Endodermal cell (in vitro differentiated cells): Measurements from ENCODE around the gene MAPK8IP3. TPM values are rescaled to one million over a fixed set of nuclear protein-coding genes. Genes with fewer than 3 reads are reported as not detected.

ENCODE experiments used
- DNase-seq: peaks from one replicate; pipeline ENCODE4 v3.0.0-alpha.2; 2017
- H3K27ac ChIP-seq: 2 replicates; pipeline ENCODE4 v1.5.1; 2013; ENCODE audit warnings: mild to moderate bottlenecking, low read depth, low read length, moderate library complexity
- H3K27me3 ChIP-seq: 2 replicates; pipeline ENCODE4 v1.6.1; 2013; ENCODE audit warnings: mild to moderate bottlenecking, low read length, moderate library complexity; ENCODE audit not compliant: insufficient read depth, control insufficient read depth, poor library complexity, severe bottlenecking
- H3K36me3 ChIP-seq: 2 replicates; pipeline ENCODE4 v1.7.0; 2013; ENCODE audit warnings: mild to moderate bottlenecking, low read length, moderate library complexity; ENCODE audit not compliant: control insufficient read depth, insufficient read depth
- H3K4me1 ChIP-seq: one replicate; pipeline ENCODE4 v1.7.0; 2013; ENCODE audit warnings: low read length; ENCODE audit not compliant: control insufficient read depth, insufficient read depth
- H3K4me3 ChIP-seq: 2 replicates; pipeline ENCODE4 v1.5.1; 2013; ENCODE audit warnings: mild to moderate bottlenecking, low read length, moderate library complexity
- H3K9ac ChIP-seq: 2 replicates; pipeline ENCODE4 v1.6.1; 2013; ENCODE audit warnings: mild to moderate bottlenecking, low read length, moderate library complexity; ENCODE audit not compliant: poor library complexity, severe bottlenecking; ENCODE audit errors: extremely low read depth
- H3K9me3 ChIP-seq: 2 replicates; pipeline ENCODE4 v1.6.1; 2013; ENCODE audit warnings: mild to moderate bottlenecking, low read length, moderate library complexity; ENCODE audit not compliant: control insufficient read depth
- H3K27ac Mint-ChIP-seq: 2 replicates; pipeline ENCODE4 v1.8.0; 2020; ENCODE audit warnings: mixed read lengths
- H3K27me3 Mint-ChIP-seq: 2 replicates; pipeline ENCODE4 v1.8.0; 2021; ENCODE audit warnings: mild to moderate bottlenecking, mixed read lengths; ENCODE audit not compliant: insufficient read depth
- H3K36me3 Mint-ChIP-seq: 2 replicates; pipeline ENCODE4 v1.8.0; 2020; ENCODE audit warnings: low read depth, mixed read lengths
- H3K4me1 Mint-ChIP-seq: 2 replicates; pipeline ENCODE4 v1.8.0; 2020; ENCODE audit warnings: mixed read lengths
- H3K4me3 Mint-ChIP-seq: 2 replicates; pipeline ENCODE4 v1.8.0; 2020; ENCODE audit warnings: mild to moderate bottlenecking, moderate library complexity, mixed read lengths
- H3K9me3 Mint-ChIP-seq: 2 replicates; pipeline ENCODE4 v1.8.0; 2020; ENCODE audit warnings: mild to moderate bottlenecking, mixed read lengths
- CTCF ChIP-seq: fragments of 200-600 bp; sonication (generic); conservative IDR thresholded peaks from 2 replicates; pipeline ENCODE4 v1.5.0; 2021; ENCODE audit warnings: antibody characterized with exemption, mild to moderate bottlenecking
- WGBS, 2 experiments: methylation state at CpG; one replicate each; pipeline versions ENCODE4 v1.1.5 to v1.1.7; 2013; ENCODE audit warnings: missing lambda C conversion rate in 2 of 2, mixed read lengths in 1 of 2; ENCODE audit not compliant: insufficient coverage in 1 of 2, insufficient read length in 1 of 2; 5-methylcytosine and 5-hydroxymethylcytosine counted together
- total RNA-seq, 2 donors: library from RNA; stranded (reverse); fragmentation: NEBNext Ultra II Directional in 1 of 2; extraction: Animal tissue kit (Norgen Biotek cat#: 25700) in 1 of 2; gene quantifications; 2 replicates in 1 of 2; 3 replicates in 1 of 2; pipeline ENCODE4 v1.2.1, GENCODE V29; 2021

MAPK8IP3 gene
- total RNA-seq, 2 donors from 2014 or later: 76.0 to 84.0 TPM

DNA sequence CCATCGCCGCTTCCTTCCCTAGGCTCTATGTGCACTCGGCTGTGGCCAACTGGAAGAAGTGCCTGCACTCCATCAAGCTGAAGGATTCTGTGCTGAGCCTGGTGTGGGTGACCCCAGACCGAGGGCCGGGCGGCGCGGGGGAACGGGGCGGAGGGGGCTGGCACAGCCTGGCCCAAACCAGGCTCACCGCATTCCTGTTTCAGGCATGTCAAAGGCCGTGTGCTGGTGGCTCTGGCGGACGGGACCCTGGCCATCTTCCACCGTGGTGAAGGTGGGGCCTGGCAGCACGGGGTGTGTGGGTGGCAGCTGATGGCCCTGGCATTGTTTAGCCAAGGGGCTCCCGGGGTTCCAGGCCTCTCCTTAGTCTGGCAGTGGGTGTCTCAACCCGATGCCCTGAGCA is 60.7 kb downstream of the MAPK8IP3 start:
- H3K27ac Mint-ChIP-seq: no peak overlapping the region
- Histone ChIP-seq H3K9ac (no peak overlapping the region), H3K27ac (no peak overlapping the region), H3K36me3 (peaks cover 23% of the 10 kb centered on the region), H3K4me3 (no peak overlapping the region), H3K27me3 (no peaks in the 10 kb centered on the region), H3K4me1 (no peaks in the 10 kb centered on the region), H3K9me3 (no peaks in the 10 kb centered on the region)
- no peak for TF ChIP-seq CTCF
- DNase-seq: no peak
- no peaks in the 10 kb centered on the region for H3K27me3 Mint-ChIP-seq
- no peaks in the 10 kb centered on the region for H3K4me1 Mint-ChIP-seq
- 94 to 95% methylated on average over 10 to 18 of the region's 18 CpGs for WGBS, 2 experiments
- H3K9me3 Mint-ChIP-seq: no peaks in the 10 kb centered on the region
- no peak overlapping the region for H3K4me3 Mint-ChIP-seq
- H3K36me3 Mint-ChIP-seq: peaks cover 16% of the 10 kb centered on the region

- Mint-ChIP-seq H3K9me3 (no peaks in the 10 kb centered on the region), H3K4me1 (peaks cover 3% of the 10 kb centered on the region), H3K27ac (no peak overlapping the region), H3K4me3 (no peak overlapping the region), H3K36me3 (peaks cover 17% of the 10 kb centered on the region), H3K27me3 (no peaks in the 10 kb centered on the region)
- no peak for DNase-seq
- no peaks in the 10 kb centered on the region for H3K4me1 ChIP-seq
- H3K27ac ChIP-seq: no peak overlapping the region
- 96 to 98% methylated on average over 34 to 42 of the region's 42 CpGs for WGBS, 2 experiments
- H3K9me3 ChIP-seq: no peaks in the 10 kb centered on the region
- no peak overlapping the region for H3K9ac ChIP-seq
- no peaks in the 10 kb centered on the region for H3K27me3 ChIP-seq
- no peak overlapping the region for H3K4me3 ChIP-seq
- no peak for TF ChIP-seq CTCF
- peaks cover 23% of the 10 kb centered on the region for H3K36me3 ChIP-seq
Observed at GRCh38 chr16:1767116-1767994, 61.4 kb downstream of the MAPK8IP3 start.

DNA sequence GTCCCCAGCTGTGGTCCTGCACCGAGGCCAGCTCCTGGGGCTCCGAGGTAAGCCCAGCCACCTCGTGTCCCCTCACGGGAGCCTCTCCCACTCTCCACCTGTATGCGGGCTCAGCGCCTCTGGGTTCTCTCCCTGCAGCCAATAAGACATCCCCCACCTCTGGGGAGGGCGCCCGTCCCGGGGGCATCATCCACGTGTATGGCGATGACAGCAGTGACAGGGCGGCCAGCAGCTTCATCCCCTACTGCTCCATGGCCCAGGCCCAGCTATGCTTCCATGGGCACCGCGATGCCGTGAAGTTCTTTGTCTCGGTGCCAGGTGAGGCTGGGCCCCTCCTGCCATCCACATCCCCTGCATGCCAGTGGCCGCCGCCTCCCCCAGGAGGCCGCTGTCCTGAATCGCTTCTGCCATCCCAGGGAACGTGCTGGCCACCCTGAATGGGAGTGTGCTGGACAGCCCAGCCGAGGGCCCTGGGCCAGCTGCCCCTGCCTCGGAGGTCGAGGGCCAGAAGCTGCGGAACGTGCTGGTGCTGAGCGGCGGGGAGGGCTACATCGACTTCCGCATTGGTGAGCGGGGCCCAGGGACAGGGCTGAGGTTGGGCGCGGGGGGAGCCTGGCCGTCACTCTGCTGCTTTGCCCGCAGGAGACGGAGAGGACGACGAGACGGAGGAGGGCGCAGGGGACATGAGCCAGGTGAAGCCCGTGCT is 62.2 kb downstream of the MAPK8IP3 start:
- no peaks in the 10 kb centered on the region for H3K27me3 ChIP-seq
- Mint-ChIP-seq H3K27me3 (no peaks in the 10 kb centered on the region), H3K4me3 (no peak overlapping the region), H3K4me1 (peaks cover 3% of the 10 kb centered on the region), H3K9me3 (no peaks in the 10 kb centered on the region), H3K36me3 (peaks cover 13% of the 10 kb centered on the region), H3K27ac (no peak overlapping the region)
- no peak for TF ChIP-seq CTCF
- no peak overlapping the region for H3K27ac ChIP-seq
- DNase-seq: no peak
- H3K36me3 ChIP-seq: peaks cover 23% of the 10 kb centered on the region
- WGBS, 2 experiments: 94% methylated on average over 35 to 40 of the region's 41 CpGs
- no peak overlapping the region for H3K9ac ChIP-seq
- no peaks in the 10 kb centered on the region for H3K4me1 ChIP-seq
- H3K4me3 ChIP-seq: no peak overlapping the region
- no peaks in the 10 kb centered on the region for H3K9me3 ChIP-seq
